Caco-2 (cell line): ENCODE results near the gene IL1RAPL2. TPM values are rescaled to one million over a fixed set of nuclear protein-coding genes. Genes with fewer than 3 reads are reported as not detected.

Experiments
- BruUV-seq: library from RNA; stranded (reverse); fragments of 400-500 nt; replicated peaks from 2 replicates; lab custom pipeline; 2021; lab: Mats Ljungman, UMichigan
- CTCF ChIA-PET: fragments of 300-600 bp; sonication (Branson Sonifier 250); formaldehyde crosslinking; loops from one replicate; lab custom pipeline; 2022; ENCODE audit warnings: antibody characterized with exemption; lab: Charles Lee
- POLR2A ChIA-PET: fragments of 300-600 bp; sonication (Branson Sonifier 250); formaldehyde crosslinking; loops from one replicate; lab custom pipeline; 2022; ENCODE audit warnings: antibody characterized with exemption; lab: Charles Lee
- DNase-seq, 2 experiments: peaks; one replicate each; pipeline versions ENCODE4 v3.0.0 to v3.0.0-alpha.2; 2020 to 2022
- H3K27me3 ChIP-seq: replicated peaks from 2 replicates; pipeline ENCODE4 v1.6.0; 2011; ENCODE audit warnings: low read length; ENCODE audit not compliant: control insufficient read depth, insufficient read depth
- H3K36me3 ChIP-seq: 2 replicates; pipeline ENCODE4 v1.5.1; 2011; ENCODE audit warnings: low read length; ENCODE audit not compliant: control insufficient read depth, insufficient read depth
- H3K4me1 ChIP-seq: fragments of 250-450 bp; sonication (Bioruptor Pico); 2 replicates; pipeline ENCODE4 v1.5.1; 2020; ENCODE audit warnings: mild to moderate bottlenecking
- H3K4me3 ChIP-seq: 2 replicates; pipeline ENCODE4 v1.5.1; 2011; ENCODE audit warnings: low read depth, mild to moderate bottlenecking, control low read depth, low read length
- H3K9me3 ChIP-seq: fragments of 250-450 bp; sonication (Bioruptor Pico); 2 replicates; pipeline ENCODE4 v1.5.1; 2020; ENCODE audit warnings: mild to moderate bottlenecking, moderate library complexity
- H3K27ac Mint-ChIP-seq: one replicate; pipeline ENCODE4 v1.8.0; 2022; ENCODE audit warnings: mixed read lengths; ENCODE audit not compliant: unreplicated experiment
- H3K27me3 Mint-ChIP-seq: one replicate; pipeline ENCODE4 v1.8.0; 2022; ENCODE audit warnings: mixed read lengths; ENCODE audit not compliant: insufficient read depth, unreplicated experiment
- H3K36me3 Mint-ChIP-seq: one replicate; pipeline ENCODE4 v1.8.0; 2022; ENCODE audit warnings: mild to moderate bottlenecking, mixed read lengths; ENCODE audit not compliant: insufficient read depth, unreplicated experiment
- H3K4me1 Mint-ChIP-seq: one replicate; pipeline ENCODE4 v1.8.0; 2022; ENCODE audit warnings: low read depth, mixed read lengths; ENCODE audit not compliant: unreplicated experiment
- H3K4me3 Mint-ChIP-seq: one replicate; pipeline ENCODE4 v1.8.0; 2022; ENCODE audit warnings: mild to moderate bottlenecking, moderate library complexity, mixed read lengths; ENCODE audit not compliant: unreplicated experiment
- H3K9me3 Mint-ChIP-seq: one replicate; pipeline ENCODE4 v1.8.0; 2022; ENCODE audit warnings: mixed read lengths; ENCODE audit not compliant: unreplicated experiment
- CTCF ChIP-seq, 2 experiments: fragments of 200-600 bp in 1 of 2; IDR thresholded peaks; 1 replicate in 1 of 2; 2 replicates in 1 of 2; pipeline versions ENCODE4 v1.5.1 to v1.8.0; 2011 to 2022; ENCODE audit warnings: antibody characterized with exemption in 1 of 2, control low read depth in 1 of 2, inconsistent platforms in 1 of 2, low read depth in 1 of 2, low read length in 1 of 2, mild to moderate bottlenecking in 1 of 2, moderate library complexity in 1 of 2; ENCODE audit not compliant: insufficient read depth in 1 of 2, severe bottlenecking in 1 of 2, unreplicated experiment in 1 of 2
- intact Hi-C: fragments of 100-400 bp; cut with micrococcal nuclease; formaldehyde crosslinking; loops from one replicate; pipeline ENCODE4 v1.10.0; 2022; ENCODE audit not compliant: unreplicated experiment
- total RNA-seq: library from RNA; stranded (reverse); gene quantifications from 2 replicates; pipeline ENCODE4 v1.2.3, GENCODE V29; 2022

IL1RAPL2 gene
- total RNA-seq, 1 experiment from 2014 or later, result not detected

GRCh38 chrX:105816517-105816916, 1250.5 kb downstream of the IL1RAPL2 start:
- Histone ChIP-seq H3K36me3 (no peaks in the 10 kb centered on the region), H3K9me3 (no peaks in the 10 kb centered on the region), H3K4me1 (no peaks in the 10 kb centered on the region), H3K27me3 (no peaks in the 10 kb centered on the region), H3K4me3 (no peak overlapping the region)
- Mint-ChIP-seq H3K4me1 (no peaks in the 10 kb centered on the region), H3K27ac (no peak overlapping the region), H3K27me3 (no peaks in the 10 kb centered on the region), H3K4me3 (no peak overlapping the region), H3K36me3 (no peaks in the 10 kb centered on the region), H3K9me3 (no peaks in the 10 kb centered on the region)
- POLR2A ChIA-PET, result no interaction called here
- no TSS peak for BruUV-seq
- no peak for DNase-seq
- intact Hi-C loops, result no loop called here
- TF ChIP-seq CTCF (IDR thresholded peaks at IDR 0.05; ENCODE audit: insufficient read depth in 1 of 2, low read depth in 1 of 2, low read length in 1 of 2, severe bottlenecking in 1 of 2, unreplicated experiment in 1 of 2), result no peak
- CTCF ChIA-PET, result no interaction called here
